Pancreas (tissue), 10 donors: ENCODE data around the gene DBN1. TPM values are rescaled to one million over a fixed set of nuclear protein-coding genes. Genes with fewer than 3 reads are reported as not detected.

ENCODE experiments used
- ATAC-seq, 4 donors: fragments of 200-7000 bp; cut with Tn5 transposase; one replicate each; pipeline versions ENCODE4 v1.8.0 to v1.9.1; 2020; ENCODE audit warnings: mild to moderate bottlenecking in 4 of 4, moderate library complexity in 4 of 4
- DNase-seq, 6 donors: peaks; one replicate each; pipeline ENCODE4 v3.0.0-alpha.2; 2020
- FAIRE-seq: peaks from 2 replicates; lab custom pipeline; 2012; peaks lifted over from hg19 to GRCh38; lab: Jason Lieb, UNC
- H3K27ac ChIP-seq, 4 donors: fragments of 200-600 bp; sonication (generic); 1 replicate in 3 of 4; 2 replicates in 1 of 4; pipeline versions ENCODE4 v1.5.0 to v1.8.0; 2020
- H3K27me3 ChIP-seq, 4 donors: fragments of 200-600 bp; one replicate each; pipeline ENCODE4 v1.8.0; 2021
- H3K36me3 ChIP-seq, 3 donors: fragments of 200-600 bp; sonication (generic) in 1 of 3; one replicate each; pipeline versions ENCODE4 v1.5.0 to v1.8.0; 2020 to 2021
- H3K4me1 ChIP-seq, 3 donors: fragments of 200-600 bp; one replicate each; pipeline ENCODE4 v1.8.0; 2021
- H3K4me3 ChIP-seq, 4 donors: fragments of 200-600 bp; sonication (generic) in 2 of 4; one replicate each; pipeline versions ENCODE4 v1.5.0 to v1.8.0; 2020 to 2021
- H3K9me3 ChIP-seq, 4 donors: fragments of 200-600 bp; one replicate each; pipeline ENCODE4 v1.8.0; 2021
- WGBS, 2 donors: extraction: QIAGEN DNeasy Blood & Tissue Kit; methylation state at CpG; one replicate each; pipeline ENCODE4 v1.1.7; 2013; 5-methylcytosine and 5-hydroxymethylcytosine counted together
- intact Hi-C, 3 donors: fragments of 100-400 bp; cut with DNase I; formaldehyde crosslinking; loops; one replicate each; pipeline versions ENCODE4 v1.11.1 to v1.14.2; 2022
- polyA plus RNA-seq, 2 donors: library from polyadenylated mRNA; stranded (reverse); fragments of 200-250 nt; gene quantifications; one replicate each; pipeline ENCODE4 v1.2.3, GENCODE V29; 2013
- total RNA-seq, 6 donors: library from RNA; stranded (reverse); fragmentation: NEBNext Ultra II Directional in 4 of 6; extraction: Animal tissue kit (Norgen Biotek cat#: 25700) in 4 of 6; gene quantifications; one replicate each; pipeline versions ENCODE4 v1.2.1 to v1.2.4, GENCODE V29; 2021 to 2023
- TF ChIP-seq, protein P1 (sequence below), 4 donors: fragments of 200-600 bp; sonication (generic) in 3 of 4; IDR thresholded peaks; one replicate each; pipeline versions ENCODE4 v1.5.0 to v1.8.0; 2021; ENCODE audit warnings: antibody characterized with exemption in 4 of 4
- donor health status: healthy with polysubstance abuse.
- donor health status: DM: no; HTN: no; CAD: no; lungs with moderate emphysema.
- donor health status: DM: no; HTN: no; CAD: no.
- donor health status: control.
- donor health status: control.
- donor health status: Bipolar disorder and iron deficiency.
- donor health status: DM: yes; HTN: yes; CAD: no.
- donor health status: DM: no; HTN: no; CAD: no.
- donor health status: DM: no; HTN: no; CAD: no.
- donor health status: DM: yes; HTN: yes; CAD: no.

The DBN1 gene
- total and polyA plus RNA-seq, 8 donors, result 10.2 to 38.2 (median 17.0) TPM

DNA sequence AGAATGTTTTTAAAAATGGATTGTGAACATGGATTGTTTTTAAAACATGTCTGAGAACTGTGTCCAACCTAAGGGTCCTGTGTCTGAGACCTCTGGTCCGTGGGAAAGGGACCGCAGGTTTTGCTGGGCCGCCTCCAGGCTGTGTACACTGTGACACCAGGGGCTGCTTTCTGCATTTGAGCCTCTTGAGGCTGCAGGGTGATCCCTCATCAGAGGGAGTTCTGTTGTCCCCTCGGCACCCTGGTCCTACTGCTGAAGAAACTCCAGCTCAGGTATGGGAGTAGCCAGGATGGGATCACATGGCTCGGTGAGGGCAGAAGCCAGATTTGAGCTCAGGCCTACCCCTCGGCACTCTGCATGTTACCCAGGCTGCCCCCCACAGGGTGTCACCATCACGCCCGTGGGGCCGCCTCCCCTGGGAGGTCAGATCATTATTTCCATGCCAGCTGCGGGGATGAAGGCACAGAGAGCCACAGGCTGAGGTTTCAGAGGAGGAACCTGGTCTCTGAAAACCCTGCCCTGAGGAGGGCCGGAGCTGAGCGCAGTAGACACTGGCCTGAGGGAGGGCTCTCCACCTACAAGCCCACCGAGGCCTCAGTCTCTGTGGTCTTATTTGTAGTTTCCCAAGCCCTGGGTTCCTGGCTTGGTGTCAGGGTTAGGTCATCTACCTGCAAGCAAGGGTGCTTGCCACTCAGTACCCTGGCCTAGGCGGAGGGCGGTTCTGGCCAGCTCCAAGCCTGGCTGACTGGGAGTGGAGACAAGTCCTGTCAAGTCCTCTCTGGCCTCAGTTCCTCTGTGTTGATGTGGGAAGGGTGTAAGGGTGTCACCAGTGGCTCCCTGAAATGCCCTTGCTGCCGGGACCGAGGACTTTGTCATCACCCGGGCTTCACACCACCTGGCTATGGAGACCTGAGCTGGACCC, 24.0 kb downstream of the DBN1 start:
- FAIRE-seq (no peak), ATAC-seq (no peak), DNase-seq (peak in 2 of 6 donors; percentile 37 to 57)
- Histone ChIP-seq H3K27ac (no peak overlapping the region), H3K4me3 (no peak overlapping the region), H3K4me1 (peaks cover 8 to 18% (median 13%) of the 10 kb centered on the region in 3 donors), H3K36me3 (no peaks in the 10 kb centered on the region), H3K9me3 (no peaks in the 10 kb centered on the region), H3K27me3 (no peaks in the 10 kb centered on the region)
- TF ChIP-seq, protein P1, sequence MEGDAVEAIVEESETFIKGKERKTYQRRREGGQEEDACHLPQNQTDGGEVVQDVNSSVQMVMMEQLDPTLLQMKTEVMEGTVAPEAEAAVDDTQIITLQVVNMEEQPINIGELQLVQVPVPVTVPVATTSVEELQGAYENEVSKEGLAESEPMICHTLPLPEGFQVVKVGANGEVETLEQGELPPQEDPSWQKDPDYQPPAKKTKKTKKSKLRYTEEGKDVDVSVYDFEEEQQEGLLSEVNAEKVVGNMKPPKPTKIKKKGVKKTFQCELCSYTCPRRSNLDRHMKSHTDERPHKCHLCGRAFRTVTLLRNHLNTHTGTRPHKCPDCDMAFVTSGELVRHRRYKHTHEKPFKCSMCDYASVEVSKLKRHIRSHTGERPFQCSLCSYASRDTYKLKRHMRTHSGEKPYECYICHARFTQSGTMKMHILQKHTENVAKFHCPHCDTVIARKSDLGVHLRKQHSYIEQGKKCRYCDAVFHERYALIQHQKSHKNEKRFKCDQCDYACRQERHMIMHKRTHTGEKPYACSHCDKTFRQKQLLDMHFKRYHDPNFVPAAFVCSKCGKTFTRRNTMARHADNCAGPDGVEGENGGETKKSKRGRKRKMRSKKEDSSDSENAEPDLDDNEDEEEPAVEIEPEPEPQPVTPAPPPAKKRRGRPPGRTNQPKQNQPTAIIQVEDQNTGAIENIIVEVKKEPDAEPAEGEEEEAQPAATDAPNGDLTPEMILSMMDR (IDR thresholded peaks at IDR 0.05), result no peak
- WGBS, 2 donors, result 73 to 78% methylated on average over 18 of the region's 18 CpGs
- intact Hi-C loops, result loop anchor here in 2 of 3 donors (5.0 to 10.0 kb wide), 3 partner anchors 42 to 135 kb away; partner anchors contain the start of genes F12 (in 1 of the 2) and MXD3 (in 1 of the 2)

DNA sequence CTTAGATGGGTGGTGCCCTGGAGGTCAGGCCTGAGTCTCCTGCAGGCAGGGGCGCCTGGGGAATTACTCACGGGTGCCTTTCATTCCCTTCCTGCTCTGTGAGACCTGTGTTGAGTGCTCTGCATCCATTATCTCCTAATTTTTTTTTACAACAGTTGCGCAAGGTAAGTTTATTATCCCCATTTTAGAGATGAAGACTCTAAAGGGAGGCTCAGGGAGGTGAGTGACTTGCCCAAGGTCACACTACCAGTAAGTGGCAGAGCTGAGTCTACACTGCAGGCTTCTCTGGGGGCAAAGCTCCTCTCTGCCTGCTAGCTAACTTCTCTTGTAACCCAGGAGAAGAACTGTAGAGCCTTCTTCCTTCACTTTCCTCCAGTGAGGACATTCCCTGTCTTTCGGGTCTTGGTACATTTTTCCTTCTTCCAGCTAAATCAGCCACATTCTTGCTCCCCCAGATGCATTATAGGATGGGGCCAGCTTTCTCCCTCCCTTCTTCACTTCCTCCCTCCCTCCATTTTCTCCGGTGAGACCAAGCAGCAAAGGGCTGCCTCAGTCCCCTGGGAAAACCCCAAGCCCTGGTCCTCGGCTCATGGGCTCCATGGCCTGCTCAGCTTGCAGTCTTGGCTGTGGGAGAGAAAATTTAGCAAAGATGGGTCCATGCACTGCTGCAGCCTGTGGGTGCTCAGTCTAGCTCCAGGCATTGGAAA, 25.0 kb downstream of the DBN1 start:
- Histone ChIP-seq H3K4me1 (peaks cover 4 to 12% (median 8%) of the 10 kb centered on the region in 3 donors), H3K36me3 (no peaks in the 10 kb centered on the region), H3K4me3 (no peak overlapping the region), H3K27me3 (no peaks in the 10 kb centered on the region), H3K27ac (peak overlapping the region in 1 of 4 donors; percentile 5), H3K9me3 (no peaks in the 10 kb centered on the region)
- TF ChIP-seq, protein P1 (IDR thresholded peaks at IDR 0.05), result no peak
- FAIRE-seq (no peak), ATAC-seq (no peak), DNase-seq (no peak)
- WGBS, 2 donors, result 68% methylated on average over 6 of the region's 6 CpGs
- intact Hi-C loops, result no loop called here

DNA sequence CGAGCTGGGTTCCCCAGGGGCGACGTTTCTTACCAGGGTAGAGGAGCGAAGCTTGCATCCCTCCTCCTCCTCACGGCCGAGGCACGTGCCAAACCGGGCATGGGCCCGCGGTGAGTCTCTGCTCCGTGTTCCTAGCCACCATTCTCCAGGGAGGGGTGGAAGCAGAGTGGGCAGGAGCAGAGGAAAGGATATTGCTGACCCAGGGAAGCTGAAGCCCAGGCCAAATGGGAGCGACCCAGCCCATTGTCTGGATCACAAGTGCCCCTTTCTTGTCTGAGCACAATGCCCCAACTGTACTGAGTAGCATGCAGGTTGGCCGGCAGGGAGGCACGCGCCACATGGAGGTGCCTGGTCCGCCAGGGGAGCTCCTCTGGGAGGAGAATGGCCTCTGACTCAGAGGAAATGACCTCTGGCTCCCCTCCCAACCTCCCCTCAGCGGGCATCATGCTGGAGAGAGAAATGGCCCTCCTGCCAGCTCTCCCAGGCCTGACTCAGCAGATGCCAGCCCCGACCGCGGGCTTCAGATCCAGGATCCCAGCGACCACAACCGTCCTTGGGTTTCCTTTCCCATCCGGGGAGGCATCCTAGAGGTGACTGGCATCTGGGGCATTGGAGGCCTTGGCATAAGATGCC, 25.7 kb downstream of the DBN1 start:
- peak; percentile 64 to 75 (median 72) for ATAC-seq
- intact Hi-C loops, result no loop called here
- TF ChIP-seq, protein P1 (IDR thresholded peaks at IDR 0.05), result no peak
- no peak for FAIRE-seq
- DNase-seq, result peak; percentile 68 to 90 (median 82)
- Histone ChIP-seq H3K4me3 (peak overlapping the region in 1 of 4 donors; percentile 72), H3K36me3 (no peaks in the 10 kb centered on the region), H3K9me3 (no peaks in the 10 kb centered on the region), H3K4me1 (peaks cover 4 to 12% (median 8%) of the 10 kb centered on the region in 3 donors), H3K27ac (peak overlapping the region in 2 of 4 donors; percentile 19 to 58), H3K27me3 (no peaks in the 10 kb centered on the region)
- WGBS, 2 donors, result 0 to 3% methylated on average over 19 to 23 of the region's 23 CpGs

DNA sequence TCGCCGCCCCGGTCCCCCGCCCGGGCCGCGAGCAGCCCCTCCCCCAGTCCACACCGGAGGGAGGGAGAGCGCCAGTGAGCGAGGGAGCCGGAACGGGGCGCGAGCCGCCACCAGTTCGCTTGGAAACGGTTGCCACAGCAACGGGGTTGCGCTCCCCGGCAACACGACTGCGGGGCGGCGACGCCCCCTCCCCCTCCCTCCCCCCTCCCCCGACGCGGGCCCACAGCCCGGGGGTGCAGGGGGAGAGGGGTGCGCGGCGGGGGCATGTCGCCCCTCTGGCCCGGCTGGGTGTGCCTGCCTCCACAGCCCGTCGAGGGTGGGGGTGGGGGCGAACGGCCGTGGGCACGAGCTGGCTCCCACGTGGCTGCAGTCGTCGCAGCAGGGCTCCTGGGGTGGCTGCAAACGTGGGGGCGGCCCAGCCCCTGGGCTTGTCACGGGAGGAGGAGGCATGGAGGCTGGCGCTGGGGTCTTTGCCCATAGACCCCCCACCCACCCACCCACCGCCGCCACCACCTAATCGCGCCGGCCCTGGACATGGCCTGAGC, 26.3 kb downstream of the DBN1 start:
- intact Hi-C loops, result no loop called here
- ATAC-seq (peak; percentile 26 to 51 (median 31)), FAIRE-seq (no peak), DNase-seq (peak in 5 of 6 donors; percentile 60 to 81 (median 68))
- no peaks in the 10 kb centered on the region for H3K27me3 ChIP-seq
- H3K4me3 ChIP-seq, result peak overlapping the region; percentile 37 to 72 (median 48)
- 1% methylated on average over 17 to 49 of the region's 52 CpGs for WGBS, 2 donors
- peak overlapping the region in 2 of 4 donors; percentile 16 to 58 for H3K27ac ChIP-seq
- H3K9me3 ChIP-seq, result no peaks in the 10 kb centered on the region
- no peaks in the 10 kb centered on the region for H3K36me3 ChIP-seq
- H3K4me1 ChIP-seq, result peaks cover 4 to 12% (median 8%) of the 10 kb centered on the region in 3 donors
- TF ChIP-seq, protein P1 (IDR thresholded peaks at IDR 0.05), result no peak
